K562 (cell line): ENCODE measurements around the gene S100A3. TPM values are rescaled to one million over a fixed set of nuclear protein-coding genes. Genes with fewer than 3 reads are reported as not detected.
A peak's percentile ranks its signal among the peaks of the same experiment; 100 is the strongest.

Experiments used
- ATAC-seq: fragments of 200-7000 bp; cut with Tn5 transposase; 3 replicates; pipeline ENCODE4 v1.9.1; 2020; ENCODE audit warnings: moderate library complexity
- BruUV-seq: library from RNA; stranded (reverse); fragments of 400-500 nt; replicated peaks from 2 replicates; lab custom pipeline; 2021; lab: Mats Ljungman, UMichigan
- CTCF ChIA-PET: fragments of 300-600 bp; formaldehyde crosslinking; extraction: SDS; loops from one replicate; lab custom pipeline; 2021; ENCODE audit warnings: low intra/inter-chr PET ratio; lab: Yijun Ruan, JAX
- POLR2A ChIA-PET: fragments of 300-600, 350-650 bp; sonication (Branson Sonifier 250); formaldehyde crosslinking; extraction: SDS; loops from one replicate; lab custom pipeline; 2021; ENCODE audit warnings: antibody characterized with exemption, inconsistent platforms; lab: Yijun Ruan, JAX
- DNase-seq, 4 experiments: peaks; one replicate each; pipeline versions ENCODE4 v3.0.0 to v3.0.0-alpha.2; 2011 to 2018; ENCODE audit warnings: low spot score in 3 of 4, mixed read lengths in 3 of 4; ENCODE audit errors: extremely low read depth in 1 of 4
- FAIRE-seq: peaks from 2 replicates; lab custom pipeline; 2011; peaks lifted over from hg19 to GRCh38; lab: Jason Lieb, UNC
- H2AFZ ChIP-seq: 2 replicates; pipeline ENCODE4 v1.6.0; 2011; ENCODE audit warnings: low read depth, low read length, control low read depth, inconsistent platforms
- H3K27ac ChIP-seq: fragments of 200-600 bp; 3 replicates; pipeline ENCODE4 v1.8.0; 2011; ENCODE audit warnings: low read depth, mild to moderate bottlenecking, control low read depth, inconsistent platforms, low read length, moderate library complexity, mixed read lengths; ENCODE audit errors: extremely low read depth
- H3K27me3 ChIP-seq, 2 experiments: fragments of 300-600 bp in 1 of 2; 2 replicates in 1 of 2; 3 replicates in 1 of 2; pipeline versions ENCODE4 v1.6.0 to v1.8.0; 2011; ENCODE audit warnings: inconsistent platforms in 2 of 2, low read length in 2 of 2, mild to moderate bottlenecking in 1 of 2, mixed read lengths in 1 of 2, moderate library complexity in 1 of 2; ENCODE audit not compliant: control insufficient read depth in 2 of 2, insufficient read depth in 2 of 2
- H3K36me3 ChIP-seq: fragments of 300-600 bp; 3 replicates; pipeline ENCODE4 v1.8.0; 2011; ENCODE audit warnings: mild to moderate bottlenecking, low read length, inconsistent platforms; ENCODE audit not compliant: control insufficient read depth, insufficient read depth
- H3K4me1 ChIP-seq, 2 experiments: fragments of 200-600 bp in 1 of 2; replicated peaks in 1 of 2; 2 replicates in 1 of 2; 3 replicates in 1 of 2; pipeline versions ENCODE4 v1.5.1 to v1.8.0; 2011; ENCODE audit warnings: inconsistent platforms in 2 of 2, low read length in 2 of 2, mild to moderate bottlenecking in 1 of 2, mixed read lengths in 1 of 2, moderate library complexity in 1 of 2; ENCODE audit not compliant: control insufficient read depth in 2 of 2, insufficient read depth in 2 of 2
- H3K4me2 ChIP-seq: 2 replicates; pipeline ENCODE4 v1.6.1; 2011; ENCODE audit warnings: low read length, control low read depth, inconsistent platforms, mixed read lengths; ENCODE audit not compliant: insufficient read depth
- H3K4me3 ChIP-seq: fragments of 200-600 bp; sonication (generic), shearing (Covaris generic); 2 replicates; pipeline ENCODE4 v1.5.1; 2016; ENCODE audit warnings: control low read depth, inconsistent platforms
- H3K79me2 ChIP-seq: fragments of 200-600 bp; 3 replicates; pipeline ENCODE4 v1.8.0; 2011; ENCODE audit warnings: low read length, inconsistent platforms; ENCODE audit not compliant: control insufficient read depth, insufficient read depth
- H3K9ac ChIP-seq, 2 experiments: 2 replicates each; pipeline versions ENCODE4 v1.6.0 to v1.6.1; 2011; ENCODE audit warnings: low read depth in 2 of 2, low read length in 2 of 2, control low read depth in 1 of 2, inconsistent platforms in 1 of 2, mild to moderate bottlenecking in 1 of 2, mixed read lengths in 1 of 2; ENCODE audit not compliant: insufficient read depth in 1 of 2
- H3K9me1 ChIP-seq: one replicate; pipeline ENCODE4 v1.6.0; 2011; ENCODE audit warnings: inconsistent platforms, mild to moderate bottlenecking, low read length, moderate library complexity; ENCODE audit not compliant: control insufficient read depth, insufficient read depth
- H3K9me3 ChIP-seq: replicated peaks from 2 replicates; pipeline ENCODE4 v1.5.1; 2011; ENCODE audit warnings: low read depth, low read length, inconsistent platforms; ENCODE audit not compliant: control insufficient read depth, insufficient read depth
- H4K20me1 ChIP-seq: replicated peaks from 2 replicates; pipeline ENCODE4 v1.6.1; 2011; ENCODE audit warnings: low read length, inconsistent platforms, mixed read lengths; ENCODE audit not compliant: control insufficient read depth, insufficient read depth
- CBFB ChIP-seq: sonication (generic); formaldehyde crosslinking; IDR thresholded peaks from 2 replicates; pipeline ENCODE4 v1.4.0; 2020; ENCODE audit warnings: mild to moderate bottlenecking, missing genetic modification reagents
- CHD4 ChIP-seq: fragments of 200-600 bp; sonication (generic); IDR thresholded peaks from 3 replicates; pipeline ENCODE4 v1.6.1; 2012; ENCODE audit warnings: low read depth, mild to moderate bottlenecking, mixed read lengths, low read length, inconsistent platforms; ENCODE audit not compliant: insufficient read depth, insufficient replicate concordance, poor library complexity, severe bottlenecking
- CREM ChIP-seq: IDR thresholded peaks from 2 replicates; pipeline ENCODE4 v1.6.1; 2014; ENCODE audit warnings: antibody characterized with exemption, low read depth
- DDX20 ChIP-seq: fragments of 450-650 bp; IDR thresholded peaks from 2 replicates; pipeline ENCODE4 v1.6.1; 2016; ENCODE audit warnings: missing genetic modification characterization, low read depth, mild to moderate bottlenecking, missing compliant biosample characterization, moderate library complexity
- ELF4 ChIP-seq: fragments of 450-650 bp; formaldehyde crosslinking; IDR thresholded peaks from 2 replicates; pipeline ENCODE4 v1.4.0; 2022; ENCODE audit warnings: missing genetic modification characterization
- ETV1 ChIP-seq: fragments of 450-650 bp; conservative IDR thresholded peaks from 2 replicates; pipeline ENCODE4 v1.6.1; 2016; ENCODE audit warnings: missing genetic modification characterization, control low read depth, low read depth, missing compliant biosample characterization
- MYC ChIP-seq, 2 experiments: fragments of 250-450 bp in 1 of 2; sonication (Bioruptor Pico) in 1 of 2; IDR thresholded peaks; 2 replicates each; pipeline versions ENCODE4 v1.5.1 to v1.6.1; 2012 to 2021; ENCODE audit warnings: low read depth in 2 of 2, borderline replicate concordance in 1 of 2, improper control_type of control experiment in 1 of 2, low read length in 1 of 2, mild to moderate bottlenecking in 1 of 2, moderate library complexity in 1 of 2
- NFIC ChIP-seq: fragments of 450-650 bp; IDR thresholded peaks from 2 replicates; pipeline ENCODE4 v1.6.1; 2017; ENCODE audit warnings: mild to moderate bottlenecking, inconsistent platforms
- NR4A1 ChIP-seq, 2 experiments: fragments of 250-450 bp in 1 of 2; fragments of 450-650 bp in 1 of 2; sonication (Bioruptor Pico) in 1 of 2; IDR thresholded peaks; 2 replicates each; pipeline versions ENCODE4 v1.4.0 to v1.6.1; 2016 to 2020; ENCODE audit warnings: mild to moderate bottlenecking in 2 of 2, missing compliant biosample characterization in 1 of 2, missing genetic modification characterization in 1 of 2, moderate library complexity in 1 of 2
- POU5F1 ChIP-seq: fragments of 150-350 bp; IDR thresholded peaks from 2 replicates; pipeline ENCODE4 v1.6.1; 2014; ENCODE audit warnings: borderline replicate concordance, low read length, low read depth, mild to moderate bottlenecking; ENCODE audit not compliant: partially characterized antibody
- SMAD1 ChIP-seq: fragments of 150-350 bp; IDR thresholded peaks from 2 replicates; pipeline ENCODE4 v1.6.1; 2014; ENCODE audit warnings: low read length, low read depth; ENCODE audit not compliant: partially characterized antibody
- U2AF2 ChIP-seq: fragments of 200-400 bp; formaldehyde crosslinking; optimal IDR thresholded peaks from 2 replicates; pipeline ENCODE3; 2017; ENCODE audit warnings: low read depth, mild to moderate bottlenecking, low read length
- ZNF263 ChIP-seq: sonication (generic); formaldehyde crosslinking; IDR thresholded peaks from 2 replicates; pipeline ENCODE4 v1.8.0; 2022; ENCODE audit warnings: mild to moderate bottlenecking, missing genetic modification reagents, borderline replicate concordance
- WGBS: fragments of 100-300 bp; shearing (Covaris generic); methylation state at CpG from one replicate; pipeline ENCODE4 v1.1.6; 2016; ENCODE audit warnings: low coverage, mixed read lengths; ENCODE audit not compliant: insufficient coverage; ENCODE audit errors: missing lambda C conversion rate; 5-methylcytosine and 5-hydroxymethylcytosine counted together
- in situ Hi-C: fragments of 300-500 bp; cut with MboI; formaldehyde crosslinking; loops from 4 replicates; pipeline ENCODE4 v1.15.0; 2018; ENCODE audit warnings: inconsistent platforms, mixed read lengths
- intact Hi-C: fragments of 100-400 bp; cut with micrococcal nuclease; formaldehyde crosslinking; loops from 2 replicates; pipeline ENCODE4 v1.14.2; 2022
- polyA plus RNA-seq, 8 experiments: library from polyadenylated mRNA; depleted of rRNA in 4 of 8; stranded (reverse) in 5 of 8; unstranded in 3 of 8; fragments of >200 nt; fragmentation: Nextera tagmentation in 2 of 8; fragmentation: Illumina TruSeq in 1 of 8; extraction: Ambion mirVana in 2 of 8; extraction: Trizol in 1 of 8; gene quantifications; 2 replicates each; pipeline versions ENCODE4 v1.2.1 to v1.2.3, GENCODE V29; 2011 to 2014; ENCODE audit warnings: inconsistent platforms in 1 of 8, missing spikeins in 1 of 8
- total RNA-seq, 7 experiments: library from RNA; depleted of rRNA in 6 of 7; stranded (reverse); fragments of >200 nt in 6 of 7; fragmentation: Illumina TruSeq in 2 of 7; extraction: Trizol in 2 of 7; gene quantifications; 2 replicates each; pipeline versions ENCODE4 v1.2.1 to v1.2.3, GENCODE V29; 2011 to 2021; ENCODE audit warnings: low replicate concordance in 1 of 7
- TF ChIP-seq, protein P1 (sequence below): sonication (generic); formaldehyde crosslinking; IDR thresholded peaks from 2 replicates; pipeline ENCODE4 v1.8.1; 2023; ENCODE audit warnings: mild to moderate bottlenecking, missing genetic modification reagents
- TF ChIP-seq, protein P2 (sequence below): fragments of 250-450 bp; sonication (Bioruptor Pico); IDR thresholded peaks from 2 replicates; pipeline ENCODE4 v1.9.0; 2021; ENCODE audit warnings: mild to moderate bottlenecking

The S100A3 gene
- total and polyA plus RNA-seq, 9 of the 15 experiments (the other 6 are each of a cell fraction or from before 2014, with no cell fraction given), result 0.08 to 1.7 (median 0.18) TPM; not detected in 4

DNA sequence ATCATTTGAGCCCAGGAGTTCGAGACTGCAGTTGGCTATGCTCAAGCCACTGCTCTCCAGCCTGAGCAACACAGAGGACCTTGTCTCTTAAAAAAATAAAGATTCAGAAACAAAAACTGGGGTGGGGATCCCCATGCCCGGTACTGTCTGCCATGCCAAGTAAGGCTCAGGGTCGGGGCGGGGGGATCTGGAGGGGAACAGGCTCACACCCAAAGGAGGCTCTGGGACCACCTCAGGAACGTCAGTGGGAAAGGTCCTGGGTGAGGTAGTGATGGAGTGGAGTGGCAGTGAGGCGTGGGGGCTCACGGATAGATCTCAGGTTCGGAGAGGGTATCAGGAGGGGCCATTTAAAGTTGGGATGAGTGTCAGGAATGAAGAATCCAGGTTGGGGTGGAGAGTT is 2.7 kb downstream of the S100A3 start:
- no TSS peak for BruUV-seq
- ATAC-seq (no peak), DNase-seq (no peak), FAIRE-seq (no peak)
- H3K27me3 ChIP-seq, result no peaks in the 10 kb centered on the region
- intact Hi-C loops (no loop called here), in situ Hi-C loops (no loop called here)
- no peak overlapping the region; a peak in 1 of 4 replicates for H3K9ac ChIP-seq
- peaks cover 68 to 77% of the 10 kb centered on the region in 2 experiments for H3K4me1 ChIP-seq
- H3K9me1 ChIP-seq, result no peaks in the 10 kb centered on the region
- WGBS, result 89% methylated on average over 8 of the region's 8 CpGs
- H3K9me3 ChIP-seq, result no peaks in the 10 kb centered on the region
- no peak overlapping the region for H3K27ac ChIP-seq
- ChIA-PET CTCF (interaction anchor here (0.7 kb wide), 1 partner anchor 94 kb away, joined by 4 read pairs; no protein-coding TSS in a partner anchor), POLR2A (interaction anchor here (0.6 to 1.0 kb wide), 2 partner anchors 9 to 47 kb away, joined by 3 read pairs; no protein-coding TSS in a partner anchor)
- no peaks in the 10 kb centered on the region for H4K20me1 ChIP-seq
- no peaks in the 10 kb centered on the region for H3K36me3 ChIP-seq
- no peaks in the 10 kb centered on the region for H3K79me2 ChIP-seq
- H2AFZ ChIP-seq, result peak overlapping the region; percentile 19; the same call in 1 of the 2 replicates
- TF ChIP-seq CREM (no peak), CBFB (CRISPR knock-in tag) (no peak), SMAD1 (no peak), DDX20 (tag) (no peak), ETV1 (tag) (no peak), ZNF263 (CRISPR knock-in tag) (no peak), U2AF2 (no peak), CHD4 (no peak), MYC (IDR thresholded peaks at IDR 0.05; ENCODE audit: low read depth, low read length) (no peak), MYC (CRISPR knock-in tag; IDR thresholded peaks at IDR 0.05; ENCODE audit: borderline replicate concordance, low read depth) (no peak), ELF4 (CRISPR knock-in tag) (no peak), POU5F1 (no peak), NR4A1 (CRISPR knock-in tag; IDR thresholded peaks at IDR 0.05) (no peak), NR4A1 (tag; IDR thresholded peaks at IDR 0.05) (no peak), NFIC (no peak)
- TF ChIP-seq, protein P1, sequence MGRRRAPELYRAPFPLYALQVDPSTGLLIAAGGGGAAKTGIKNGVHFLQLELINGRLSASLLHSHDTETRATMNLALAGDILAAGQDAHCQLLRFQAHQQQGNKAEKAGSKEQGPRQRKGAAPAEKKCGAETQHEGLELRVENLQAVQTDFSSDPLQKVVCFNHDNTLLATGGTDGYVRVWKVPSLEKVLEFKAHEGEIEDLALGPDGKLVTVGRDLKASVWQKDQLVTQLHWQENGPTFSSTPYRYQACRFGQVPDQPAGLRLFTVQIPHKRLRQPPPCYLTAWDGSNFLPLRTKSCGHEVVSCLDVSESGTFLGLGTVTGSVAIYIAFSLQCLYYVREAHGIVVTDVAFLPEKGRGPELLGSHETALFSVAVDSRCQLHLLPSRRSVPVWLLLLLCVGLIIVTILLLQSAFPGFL (CRISPR knock-in tag), result no peak
- TF ChIP-seq, protein P2, sequence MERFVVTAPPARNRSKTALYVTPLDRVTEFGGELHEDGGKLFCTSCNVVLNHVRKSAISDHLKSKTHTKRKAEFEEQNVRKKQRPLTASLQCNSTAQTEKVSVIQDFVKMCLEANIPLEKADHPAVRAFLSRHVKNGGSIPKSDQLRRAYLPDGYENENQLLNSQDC, result no peak
- H3K4me2 ChIP-seq, result no peak overlapping the region
- no peak overlapping the region for H3K4me3 ChIP-seq
